ENCODE measurements around the gene SGTB. TPM values are rescaled to one million over a fixed set of nuclear protein-coding genes. Genes with fewer than 3 reads are reported as not detected.

Gene SGTB
- total RNA-seq, 1 donor from 2014 or later = 31.7 TPM

- peak within 1 kb of the TSS; percentile 97 for H3K4me3 Mint-ChIP-seq (ENCODE audit: unreplicated experiment)
- H3K9me3 Mint-ChIP-seq (ENCODE audit: unreplicated experiment) = no peaks in the 10 kb centered on the region
- no peaks in the 10 kb centered on the region for H3K27me3 ChIP-seq (ENCODE audit: insufficient read depth, low read length)
- peak within 1 kb of the TSS; percentile 96 for H3K4me3 ChIP-seq (ENCODE audit: insufficient read depth, low read depth, low read length)
- TF ChIP-seq CTCF (IDR thresholded peaks at IDR 0.05; ENCODE audit: insufficient read depth, low read depth, low read length) (no peak), EZH2 (IDR thresholded peaks at IDR 0.05; ENCODE audit: insufficient read depth, low read length) (no peak)
- H3K79me2 ChIP-seq (ENCODE audit: insufficient read depth, low read length) = peaks cover 91% of the 10 kb centered on the region
- FAIRE-seq (no peak), DNase-seq (ENCODE audit: low read depth) (peak; percentile 80)
- no peaks in the 10 kb centered on the region for H3K9me3 ChIP-seq (ENCODE audit: insufficient read depth, low read depth, low read length)
- H3K36me3 Mint-ChIP-seq (ENCODE audit: low read depth, unreplicated experiment) = peaks cover 5% of the 10 kb centered on the region
- peak within 1 kb of the TSS; percentile 89 for H3K4me2 ChIP-seq (ENCODE audit: low read length)
- peak within 1 kb of the TSS; percentile 89 for H3K27ac ChIP-seq (ENCODE audit: low read depth, low read length)
- H3K27ac Mint-ChIP-seq (ENCODE audit: unreplicated experiment) = peak within 1 kb of the TSS; percentile 95
- peak within 1 kb of the TSS; percentile 82 for H2AFZ ChIP-seq (ENCODE audit: low read depth, low read length)
- no peaks in the 10 kb centered on the region for H3K27me3 Mint-ChIP-seq (ENCODE audit: low read depth, unreplicated experiment)
- peaks cover 6% of the 10 kb centered on the region for H3K4me1 ChIP-seq (ENCODE audit: insufficient read depth, low read length)
- peak within 1 kb of the TSS; percentile 93 for H3K9ac ChIP-seq (ENCODE audit: low read length)
- H3K36me3 ChIP-seq (ENCODE audit: insufficient read depth, low read length) = peaks cover 7% of the 10 kb centered on the region
- peaks cover 5% of the 10 kb centered on the region for H3K4me1 Mint-ChIP-seq (ENCODE audit: low read depth, unreplicated experiment)
- H4K20me1 ChIP-seq (ENCODE audit: insufficient read depth, low read length) = peaks cover 24% of the 10 kb centered on the region
These were observed 97.0 kb downstream of the SGTB start, which contains the start of the genes SHLD3 and TRAPPC13 for GRCh38 chr5:65624571-65625555. Gene SHLD3 (plus strand): TSS chr5:65625027. CDS start chr5:65629588, 4,561 bp downstream. Gene TRAPPC13 (plus strand): TSS chr5:65625027. CDS start chr5:65625061, 34 bp downstream.

- H4K20me1 ChIP-seq (ENCODE audit: insufficient read depth, low read length) = peaks cover 19% of the 10 kb centered on the region
- peaks cover 5% of the 10 kb centered on the region for H3K36me3 Mint-ChIP-seq (ENCODE audit: low read depth, unreplicated experiment)
- H3K9me3 ChIP-seq (ENCODE audit: insufficient read depth, low read depth, low read length) = no peaks in the 10 kb centered on the region
- no peaks in the 10 kb centered on the region for H3K27me3 ChIP-seq (ENCODE audit: insufficient read depth, low read length)
- H3K4me3 Mint-ChIP-seq (ENCODE audit: unreplicated experiment) = peak within 1 kb of the TSS; percentile 97
- FAIRE-seq = no peak
- H3K9ac ChIP-seq (ENCODE audit: low read length) = peak within 1 kb of the TSS; percentile 93
- H3K4me2 ChIP-seq (ENCODE audit: low read length) = peak within 1 kb of the TSS; percentile 89
- H2AFZ ChIP-seq (ENCODE audit: low read depth, low read length) = peak within 1 kb of the TSS; percentile 82
- peak within 1 kb of the TSS; percentile 89 for H3K27ac ChIP-seq (ENCODE audit: low read depth, low read length)
- H3K9me3 Mint-ChIP-seq (ENCODE audit: unreplicated experiment) = no peaks in the 10 kb centered on the region
- peaks cover 6% of the 10 kb centered on the region for H3K4me1 ChIP-seq (ENCODE audit: insufficient read depth, low read length)
- TF ChIP-seq EZH2 (IDR thresholded peaks at IDR 0.05; ENCODE audit: insufficient read depth, low read length) (no peak), CTCF (IDR thresholded peaks at IDR 0.05; ENCODE audit: insufficient read depth, low read depth, low read length) (no peak)
- peaks cover 5% of the 10 kb centered on the region for H3K4me1 Mint-ChIP-seq (ENCODE audit: low read depth, unreplicated experiment)
- peak within 1 kb of the TSS; percentile 96 for H3K4me3 ChIP-seq (ENCODE audit: insufficient read depth, low read depth, low read length)
- H3K79me2 ChIP-seq (ENCODE audit: insufficient read depth, low read length) = peaks cover 89% of the 10 kb centered on the region
- DNase-seq (ENCODE audit: low read depth) = peak; percentile 84
- no peaks in the 10 kb centered on the region for H3K27me3 Mint-ChIP-seq (ENCODE audit: low read depth, unreplicated experiment)
- H3K27ac Mint-ChIP-seq (ENCODE audit: unreplicated experiment) = peak within 1 kb of the TSS; percentile 95
- H3K36me3 ChIP-seq (ENCODE audit: insufficient read depth, low read length) = no peaks in the 10 kb centered on the region
These were observed 97.8 kb downstream of the SGTB start, which contains the start of gene TRIM23 for GRCh38 chr5:65624025-65624570. Gene TRIM23 (minus strand): TSS chr5:65624333. CDS start chr5:65624274, 59 bp downstream.

Data from astrocyte (in vitro differentiated cells and primary cell).